Activated CD4-positive, CD25-positive, alpha-beta regulatory T cell (primary cell): ENCODE results near the gene JUN.
A peak's percentile ranks its signal among the peaks of the same experiment; 100 is the strongest.

Experiments used
- DNase-seq, 4 experiments: peaks; one replicate each; lab custom pipeline; 2025; lab: John Stamatoyannopoulos, UW

Gene JUN

GRCh38 chr1:58783993-58784757 lies at the start of gene JUN:
JUN (minus strand) TSS chr1:58784047; CDS start chr1:58783070, 977 bp downstream.
- peak; percentile 96 to 98 (median 97) for DNase-seq

GRCh38 chr1:58833166-58833565 lies 49.3 kb upstream of the JUN start:
- DNase-seq = no peak

- DNase-seq = no peak
Observed at GRCh38 chr1:58830291-58830690, 46.4 kb upstream of the JUN start.

GRCh38 chr1:58829866-58830265 lies 46.0 kb upstream of the JUN start:
- no peak for DNase-seq

GRCh38 chr1:58827298-58827697 lies 43.5 kb upstream of the JUN start:
- DNase-seq = no peak

GRCh38 chr1:58824753-58825389 lies 41.0 kb upstream of the JUN start:
- DNase-seq = no peak

- DNase-seq = no peak
Observed at GRCh38 chr1:58823481-58824010, 39.7 kb upstream of the JUN start.

GRCh38 chr1:58821309-58821708 lies 37.5 kb upstream of the JUN start:
- no peak for DNase-seq

GRCh38 chr1:58818976-58819375 lies 35.1 kb upstream of the JUN start:
- no peak for DNase-seq

GRCh38 chr1:58818075-58818474 lies 34.2 kb upstream of the JUN start:
- DNase-seq = no peak

- DNase-seq = no peak
Observed at GRCh38 chr1:58816747-58817221, 32.9 kb upstream of the JUN start.

GRCh38 chr1:58816072-58816746 lies 32.4 kb upstream of the JUN start:
- DNase-seq = peak; percentile 57 to 73 (median 69)

- no peak for DNase-seq
Observed at GRCh38 chr1:58815686-58816071, 31.8 kb upstream of the JUN start.

- DNase-seq = peak in 2 of 4 experiments; percentile 12 to 15
Observed at GRCh38 chr1:58815069-58815685, 31.3 kb upstream of the JUN start.

- DNase-seq = no peak
Observed at GRCh38 chr1:58814251-58815068, 30.6 kb upstream of the JUN start.

- DNase-seq = no peak
Observed at GRCh38 chr1:58813801-58814200, 30.0 kb upstream of the JUN start.

GRCh38 chr1:58813361-58813760 lies 29.5 kb upstream of the JUN start:
- no peak for DNase-seq

GRCh38 chr1:58812926-58813325 lies 29.1 kb upstream of the JUN start:
- DNase-seq = no peak

GRCh38 chr1:58812468-58812867 lies 28.6 kb upstream of the JUN start:
- DNase-seq = no peak

GRCh38 chr1:58811303-58811702 lies 27.5 kb upstream of the JUN start:
- no peak for DNase-seq

- no peak for DNase-seq
Observed at GRCh38 chr1:58809325-58810010, 25.6 kb upstream of the JUN start.
